ENCODE measurements around the gene DNAH10.

DNA sequence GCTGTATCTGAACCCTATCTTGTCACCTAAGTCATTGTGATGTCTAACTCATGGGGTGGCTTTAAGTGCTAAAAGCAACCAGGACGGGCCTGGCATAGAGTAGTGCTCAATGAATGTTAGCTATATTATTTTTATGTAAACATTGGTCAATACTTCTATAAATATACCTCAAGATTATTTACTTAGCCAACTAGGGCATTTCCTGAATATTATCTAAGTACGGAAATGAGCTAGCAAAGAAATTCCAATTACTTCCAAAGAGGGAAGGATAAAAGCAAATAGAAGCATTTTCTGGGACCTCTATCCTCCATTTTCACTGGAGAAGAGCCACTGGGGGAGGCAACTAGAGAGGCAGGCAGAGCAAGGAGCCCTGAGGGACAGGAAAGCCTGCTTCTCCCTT lies 189.9 kb downstream of the DNAH10 start:
- TF ChIP-seq POLR2A (IDR thresholded peaks at IDR 0.05), result no peak
- TF ChIP-seq, protein P1, sequence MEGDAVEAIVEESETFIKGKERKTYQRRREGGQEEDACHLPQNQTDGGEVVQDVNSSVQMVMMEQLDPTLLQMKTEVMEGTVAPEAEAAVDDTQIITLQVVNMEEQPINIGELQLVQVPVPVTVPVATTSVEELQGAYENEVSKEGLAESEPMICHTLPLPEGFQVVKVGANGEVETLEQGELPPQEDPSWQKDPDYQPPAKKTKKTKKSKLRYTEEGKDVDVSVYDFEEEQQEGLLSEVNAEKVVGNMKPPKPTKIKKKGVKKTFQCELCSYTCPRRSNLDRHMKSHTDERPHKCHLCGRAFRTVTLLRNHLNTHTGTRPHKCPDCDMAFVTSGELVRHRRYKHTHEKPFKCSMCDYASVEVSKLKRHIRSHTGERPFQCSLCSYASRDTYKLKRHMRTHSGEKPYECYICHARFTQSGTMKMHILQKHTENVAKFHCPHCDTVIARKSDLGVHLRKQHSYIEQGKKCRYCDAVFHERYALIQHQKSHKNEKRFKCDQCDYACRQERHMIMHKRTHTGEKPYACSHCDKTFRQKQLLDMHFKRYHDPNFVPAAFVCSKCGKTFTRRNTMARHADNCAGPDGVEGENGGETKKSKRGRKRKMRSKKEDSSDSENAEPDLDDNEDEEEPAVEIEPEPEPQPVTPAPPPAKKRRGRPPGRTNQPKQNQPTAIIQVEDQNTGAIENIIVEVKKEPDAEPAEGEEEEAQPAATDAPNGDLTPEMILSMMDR (IDR thresholded peaks at IDR 0.05), result no peak

Measured in adrenal gland (tissue), 5 donors.